VCaP (cell line): Measurements from ENCODE around the gene FHOD3.

Source experiments
- H3K27ac ChIP-seq: fragments of 450-650 bp; 2 replicates; pipeline ENCODE4 v1.5.1; 2017
- CTCF ChIP-seq: fragments of 450-650 bp; conservative IDR thresholded peaks from 2 replicates; pipeline ENCODE4 v1.5.1; 2017; ENCODE audit warnings: mild to moderate bottlenecking, moderate library complexity

Gene FHOD3

GRCh38 chr18:36493349-36494159, 196.0 kb downstream of the FHOD3 start:
- H3K27ac ChIP-seq: no peak overlapping the region
- no peak for TF ChIP-seq CTCF

GRCh38 chr18:36494160-36494437, 196.6 kb downstream of the FHOD3 start:
- H3K27ac ChIP-seq: no peak overlapping the region
- no peak for TF ChIP-seq CTCF

GRCh38 chr18:36496022-36496421, 198.5 kb downstream of the FHOD3 start:
- H3K27ac ChIP-seq: no peak overlapping the region
- TF ChIP-seq CTCF: no peak

GRCh38 chr18:36499938-36500337, 202.4 kb downstream of the FHOD3 start:
- H3K27ac ChIP-seq: no peak overlapping the region
- TF ChIP-seq CTCF: no peak

GRCh38 chr18:36501100-36501499, 203.6 kb downstream of the FHOD3 start:
- TF ChIP-seq CTCF: no peak
- no peak overlapping the region for H3K27ac ChIP-seq

GRCh38 chr18:36503477-36503876, 206.0 kb downstream of the FHOD3 start:
- TF ChIP-seq CTCF: no peak
- no peak overlapping the region for H3K27ac ChIP-seq

- no peak overlapping the region for H3K27ac ChIP-seq
- TF ChIP-seq CTCF: no peak
Observed at GRCh38 chr18:36504928-36505327, 207.4 kb downstream of the FHOD3 start.
